Activated CD4-positive, alpha-beta T cell treated with anti-CD3 and anti-CD28 coated beads, Interleukin-2, amount 50 U/mL, for 16 hours (primary cell): ENCODE measurements around the gene PTPRK.

ENCODE experiments used
- DNase-seq: peaks from one replicate; pipeline ENCODE4 v3.0.0-alpha.2; 2020

PTPRK gene

DNA sequence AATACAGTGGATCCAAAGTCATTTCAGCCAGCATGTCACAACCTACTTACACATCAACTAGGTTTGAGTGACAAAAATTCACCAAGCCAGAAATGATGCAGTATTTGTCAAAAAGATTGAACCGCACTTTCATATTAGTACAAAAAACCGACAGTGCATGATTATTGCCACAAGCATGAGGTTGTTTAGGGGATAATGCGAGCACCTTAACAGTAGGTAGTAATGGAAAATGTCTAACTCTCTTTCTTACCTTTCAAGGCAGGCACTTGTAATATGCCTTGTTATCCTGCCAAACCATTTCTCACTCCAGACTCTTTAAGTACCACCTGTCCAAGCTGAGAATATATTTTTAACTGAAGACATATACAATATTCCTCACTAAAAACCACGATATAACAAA, 349.2 kb downstream of the PTPRK start:
- no peak for DNase-seq

DNA sequence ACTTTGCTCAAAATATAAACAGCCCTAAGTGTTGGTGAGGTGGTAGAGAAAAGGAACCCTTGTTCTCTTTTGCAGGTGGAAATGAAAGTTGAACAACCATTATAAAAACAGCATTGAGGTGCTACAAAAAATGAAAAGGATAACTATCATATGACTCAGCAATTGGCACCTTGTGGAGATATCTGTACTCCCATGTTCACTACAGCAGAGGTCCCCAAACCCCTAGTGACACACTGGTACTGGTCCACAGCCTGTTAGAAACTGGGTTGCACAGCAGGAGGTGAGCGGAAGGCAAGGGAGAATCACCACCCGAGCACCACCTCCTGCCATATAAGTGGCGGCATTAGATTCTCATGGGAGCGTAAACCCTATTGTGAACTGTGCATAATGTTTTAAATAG, 352.2 kb downstream of the PTPRK start:
- peak; percentile 10 for DNase-seq

DNA sequence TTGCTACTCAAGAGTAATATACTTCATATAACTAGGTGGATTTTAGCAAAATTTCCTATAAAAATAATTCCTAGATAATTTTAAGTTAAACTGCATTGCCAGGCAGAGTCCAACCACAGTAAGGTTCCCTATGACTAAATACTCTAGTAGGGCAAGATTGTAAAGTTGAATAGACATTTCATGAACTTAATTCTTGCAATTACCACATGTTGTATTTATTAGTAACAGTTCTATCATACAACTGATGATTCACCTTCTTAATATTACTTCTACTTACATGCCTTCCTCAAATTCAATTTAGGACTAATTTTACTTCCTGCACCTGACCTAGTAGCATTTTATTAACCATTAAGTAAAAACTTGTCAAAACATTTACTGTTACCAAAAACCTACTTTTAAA, 352.8 kb downstream of the PTPRK start:
- DNase-seq, result no peak

DNA sequence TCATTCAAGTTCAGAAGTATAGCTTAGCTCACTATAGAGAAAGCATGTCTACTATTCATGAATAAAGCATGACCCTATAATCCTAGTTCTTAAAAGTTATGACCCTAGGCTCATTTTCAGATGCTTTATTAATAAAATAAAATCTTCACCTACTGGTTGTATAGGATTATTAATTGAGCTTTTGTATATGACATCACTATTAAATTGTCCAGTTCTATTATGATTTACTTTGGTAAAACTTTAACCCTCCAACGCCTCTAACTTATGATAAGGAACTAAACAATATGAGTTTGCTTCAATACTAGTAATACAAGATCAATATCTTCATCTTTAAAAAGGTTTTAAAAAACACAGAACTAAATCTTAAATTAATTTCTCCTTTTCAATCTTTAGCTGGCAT, 356.1 kb downstream of the PTPRK start:
- no peak for DNase-seq

DNA sequence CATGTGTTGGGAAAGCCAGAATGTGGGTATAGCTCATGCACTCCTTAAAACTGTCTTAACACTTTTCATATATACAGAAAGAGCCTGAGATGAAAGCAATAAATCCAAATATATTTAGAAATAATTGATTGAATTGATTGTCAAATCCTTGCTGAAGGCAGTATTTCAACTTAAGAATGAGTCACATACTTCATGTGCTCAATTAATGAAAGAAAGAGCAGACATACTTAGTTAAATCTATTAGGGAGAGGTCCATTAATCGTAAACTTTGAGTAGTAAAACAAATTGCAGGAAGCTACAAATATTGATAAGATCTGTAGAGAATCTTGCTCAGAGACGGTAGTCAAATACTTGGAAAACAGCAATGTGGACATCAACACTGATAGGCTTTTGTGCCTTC, 358.0 kb downstream of the PTPRK start:
- DNase-seq, result no peak

DNA sequence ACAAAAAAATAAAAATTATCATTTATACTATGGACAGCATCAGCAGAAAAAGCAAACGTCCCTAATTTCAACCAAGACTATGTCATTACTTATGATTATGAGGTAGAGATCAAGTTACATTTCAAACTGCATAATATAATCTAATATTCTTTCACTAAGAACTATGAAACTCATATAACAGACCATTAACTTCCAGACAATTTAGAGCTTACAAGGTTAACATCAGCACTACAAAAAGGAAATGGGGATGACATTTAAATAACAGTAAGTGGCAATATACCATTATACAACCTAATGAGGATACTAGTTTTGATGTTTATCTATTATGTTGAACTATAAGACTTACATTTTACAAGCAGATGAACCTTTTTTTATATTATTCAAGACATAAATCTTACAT, 358.6 kb downstream of the PTPRK start:
- no peak for DNase-seq

DNA sequence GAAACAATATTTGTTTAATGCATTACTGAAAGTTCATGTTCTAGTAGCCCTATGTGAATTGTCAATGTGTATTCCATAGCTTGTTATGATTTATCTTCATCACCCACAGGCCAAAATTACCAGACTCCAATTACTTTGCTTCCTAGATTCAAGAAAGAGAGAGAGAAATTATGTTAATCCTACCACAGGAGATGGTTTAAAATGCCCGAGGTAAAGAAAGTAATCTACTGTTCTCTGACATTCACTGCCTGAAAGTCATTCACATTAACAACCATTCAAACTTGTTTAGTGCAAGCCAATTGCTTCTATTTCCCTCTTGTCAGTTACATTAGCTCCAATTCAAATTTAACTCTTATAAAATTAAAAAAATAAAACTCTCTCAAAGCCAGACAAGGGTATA, 359.1 kb downstream of the PTPRK start:
- DNase-seq, result no peak

DNA sequence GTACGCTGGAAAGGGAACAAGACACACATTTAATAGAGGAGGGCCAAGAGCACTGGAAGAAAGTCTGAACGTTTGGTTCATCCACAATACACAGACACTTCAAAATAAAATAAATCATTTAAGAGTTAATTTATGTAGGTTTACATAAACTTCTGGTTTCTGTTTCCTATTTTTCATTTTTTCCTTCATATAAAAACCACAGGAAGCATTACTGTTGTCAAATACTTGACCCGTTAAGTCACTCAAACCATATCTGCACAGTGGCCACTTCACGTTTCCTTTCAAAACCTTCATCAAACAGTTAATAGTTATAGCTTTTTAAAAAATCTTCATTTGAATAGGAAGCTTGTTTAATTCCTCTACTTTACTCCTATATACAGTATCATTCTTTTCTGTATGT, 361.9 kb downstream of the PTPRK start:
- no peak for DNase-seq

DNA sequence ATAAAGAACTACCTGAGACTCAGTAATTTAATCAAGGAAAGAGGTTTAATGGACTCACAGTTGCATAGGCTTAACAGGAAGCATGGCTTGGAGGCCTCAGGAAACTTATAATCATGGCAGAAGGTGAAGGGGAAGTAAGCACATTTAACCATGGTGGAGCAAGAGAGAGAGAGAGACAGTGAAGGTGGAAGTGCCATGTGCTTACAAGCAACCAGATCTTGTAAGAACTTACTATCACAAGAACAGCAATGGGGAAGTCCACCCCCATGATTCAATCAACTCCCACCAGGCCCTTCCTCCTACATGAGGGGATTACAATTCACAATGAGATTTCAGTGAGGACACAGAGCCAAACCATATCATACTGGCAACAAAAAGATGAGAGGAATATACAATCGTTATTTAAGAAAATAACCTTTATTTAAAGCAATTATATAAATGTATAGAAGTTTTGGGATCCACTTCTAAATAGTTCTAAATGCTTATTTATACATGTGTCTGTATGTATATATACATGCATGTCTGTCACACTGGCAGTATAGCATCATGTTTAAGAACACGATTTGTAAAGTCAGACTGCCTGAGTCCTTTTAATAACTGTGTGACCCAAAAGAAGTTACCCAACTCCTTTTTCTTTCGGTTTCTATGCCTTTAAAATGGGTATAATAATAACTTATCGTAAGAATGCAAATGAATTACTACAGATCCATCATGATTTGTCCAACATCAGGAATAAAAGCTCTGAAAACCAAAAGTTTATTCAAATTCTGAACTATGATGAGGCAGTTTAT, 363.9 kb downstream of the PTPRK start:
- DNase-seq, result no peak

DNA sequence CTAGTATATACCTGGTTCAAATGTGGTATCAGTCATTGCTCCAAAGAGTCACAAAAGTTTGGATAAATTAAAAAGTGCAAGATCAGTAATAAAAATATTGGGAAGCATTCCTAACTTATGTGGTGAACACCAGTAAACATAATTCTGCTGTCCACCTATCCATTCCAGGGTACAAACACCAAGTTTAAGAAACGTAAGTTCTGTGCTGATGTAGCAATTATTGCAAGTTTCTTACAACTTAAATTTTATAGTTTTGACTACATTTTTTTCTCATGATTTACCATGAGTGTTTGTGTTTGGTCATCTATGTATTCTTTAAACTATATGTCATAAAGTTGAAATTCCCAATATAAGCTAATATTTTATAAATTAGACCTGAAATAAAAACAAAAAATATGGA, 364.6 kb downstream of the PTPRK start:
- no peak for DNase-seq

DNA sequence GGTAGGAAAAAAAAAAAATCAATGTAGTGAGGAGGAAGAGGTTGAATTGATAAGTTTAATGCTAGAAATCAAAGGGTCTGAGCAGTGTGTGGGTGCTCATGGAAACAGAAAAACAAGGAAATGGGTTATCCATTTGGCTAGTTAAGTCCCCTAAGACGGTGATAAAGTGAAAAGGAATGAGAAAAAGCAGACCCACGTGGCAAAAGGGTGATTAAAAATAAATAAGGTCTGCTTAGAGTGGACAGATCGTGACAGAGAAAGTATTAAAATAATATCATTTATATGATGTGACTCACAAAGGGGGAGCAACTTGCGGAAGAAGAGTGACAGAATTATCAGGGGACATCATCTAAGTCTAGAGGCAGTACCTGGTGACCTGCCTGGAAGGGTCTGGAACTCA, 367.8 kb downstream of the PTPRK start:
- DNase-seq, result no peak

DNA sequence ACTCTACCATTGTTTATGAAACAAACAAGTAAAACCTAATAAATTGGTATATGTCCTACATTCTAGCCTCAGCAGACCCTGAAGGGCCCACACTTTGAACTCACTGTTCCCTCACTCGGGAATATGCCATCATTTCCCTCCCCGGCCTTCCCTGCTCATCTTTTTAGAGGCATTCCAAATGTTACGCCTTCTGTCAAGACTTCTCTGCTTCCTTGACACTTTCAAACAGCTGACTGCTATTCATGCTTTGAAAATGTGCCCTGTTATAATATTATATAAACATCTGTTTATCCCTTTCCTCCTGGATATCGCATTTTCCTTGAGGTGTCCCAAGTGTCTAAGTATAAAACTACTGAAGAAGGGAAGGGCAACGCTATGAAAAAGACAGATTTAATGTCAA, 370.0 kb downstream of the PTPRK start:
- DNase-seq, result no peak

DNA sequence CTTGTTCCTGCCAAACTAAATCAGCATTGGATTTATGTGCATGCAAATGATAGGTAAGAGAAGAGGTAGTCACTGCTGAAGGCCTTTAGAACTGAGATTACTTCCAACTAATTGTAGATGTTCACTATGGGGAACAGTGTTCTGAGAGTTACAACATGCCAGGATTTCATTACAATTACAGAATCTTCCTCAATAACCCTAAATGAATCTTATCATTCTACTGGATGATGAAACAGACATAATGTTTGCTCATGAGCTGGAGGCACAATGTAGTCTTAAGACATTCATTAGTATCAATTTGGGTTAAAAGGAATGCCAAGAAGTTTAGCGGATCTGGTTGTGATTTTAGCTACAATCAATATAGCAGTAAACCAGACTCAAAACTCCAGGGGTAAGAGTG, 370.6 kb downstream of the PTPRK start:
- no peak for DNase-seq

DNA sequence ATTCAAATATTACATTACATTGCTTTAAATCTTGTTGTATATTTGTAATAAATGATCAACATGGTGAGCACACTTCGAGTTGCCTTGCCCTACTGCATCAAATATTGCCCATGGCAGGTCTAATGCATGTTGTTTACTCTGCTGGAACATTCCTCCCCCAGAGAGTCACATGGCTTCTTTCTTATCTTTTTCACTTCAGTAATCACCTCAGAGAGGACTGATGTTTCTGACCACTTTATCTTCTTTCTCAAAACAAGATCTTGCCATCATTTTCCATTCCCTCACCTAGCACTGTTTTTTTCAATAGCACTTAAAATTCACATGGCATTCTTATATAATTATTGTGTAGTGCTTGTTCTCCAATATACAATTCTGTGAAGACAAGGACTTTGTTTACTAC, 376.1 kb downstream of the PTPRK start:
- no peak for DNase-seq

DNA sequence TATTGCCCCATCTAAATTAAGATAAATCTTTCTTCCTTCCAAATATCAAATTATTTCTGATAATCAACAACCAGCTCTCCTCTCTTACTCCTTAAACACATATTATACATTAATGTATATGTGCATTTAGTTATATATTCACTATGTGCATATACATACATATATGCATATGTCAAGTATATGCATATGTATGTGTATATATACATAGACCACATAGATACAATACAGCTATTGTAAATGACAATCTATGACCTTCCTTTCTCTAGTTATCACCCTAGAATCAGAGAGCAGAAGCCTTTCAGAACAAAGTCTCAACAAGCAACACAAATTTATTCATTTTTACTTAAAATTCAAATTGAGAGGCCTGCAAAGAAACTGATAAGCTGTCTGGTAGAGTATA, 378.5 kb downstream of the PTPRK start:
- DNase-seq, result no peak

DNA sequence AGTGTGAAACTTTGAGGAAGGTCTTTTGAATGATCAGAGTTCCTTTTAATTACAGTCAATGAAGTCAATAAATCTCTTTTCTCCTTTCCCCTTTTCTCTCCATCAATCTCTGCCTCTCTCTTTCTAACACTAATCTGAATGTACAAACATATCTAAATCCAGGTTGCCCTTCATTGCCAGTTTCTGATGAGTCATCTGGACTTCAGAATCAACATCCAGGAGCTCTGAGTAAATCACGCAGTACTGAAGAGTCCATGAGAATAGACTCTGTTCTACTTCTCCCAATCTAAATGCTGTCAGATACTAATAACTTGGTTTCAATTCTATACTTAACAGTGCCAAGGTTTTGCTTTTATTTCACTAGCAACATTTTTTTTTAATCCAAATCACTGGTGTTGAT, 380.9 kb downstream of the PTPRK start:
- DNase-seq, result no peak

DNA sequence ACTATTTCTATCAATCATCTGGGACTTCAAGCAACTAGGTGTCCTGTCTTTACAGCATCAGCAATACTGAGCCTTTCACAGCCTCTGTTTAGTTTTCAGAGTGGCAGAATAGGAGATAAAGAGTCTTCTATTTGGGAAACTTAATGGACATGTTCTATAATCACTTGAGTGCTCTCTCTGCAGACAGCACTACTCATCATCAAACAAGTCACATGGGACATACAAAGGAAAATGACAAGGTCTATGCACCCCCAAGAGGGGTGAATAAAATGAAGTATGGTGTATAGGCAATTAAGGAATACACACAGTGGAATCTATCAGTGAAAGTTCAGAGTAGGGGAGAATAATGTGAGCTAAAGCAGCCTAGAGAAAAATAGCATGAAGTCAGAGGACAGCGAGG, 381.7 kb downstream of the PTPRK start:
- no peak for DNase-seq

DNA sequence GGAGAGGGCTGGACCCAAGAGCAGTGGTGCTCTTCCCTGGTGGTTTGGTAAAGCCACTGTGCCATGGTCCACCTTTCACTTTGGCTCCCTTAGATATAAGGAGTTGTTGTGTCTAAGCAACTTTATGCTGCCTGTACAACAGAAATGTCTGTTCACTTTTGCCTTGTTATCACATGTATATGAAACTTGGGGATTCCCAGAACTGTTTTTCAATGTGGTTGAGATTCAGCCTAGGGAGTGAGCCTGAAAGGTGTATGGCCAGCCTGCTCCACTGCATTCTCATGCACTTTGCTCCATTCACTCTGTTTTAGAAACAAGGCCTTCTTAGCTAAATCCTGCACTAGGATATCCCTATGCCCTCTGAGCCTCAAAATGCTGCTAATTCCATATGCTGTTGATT, 385.1 kb downstream of the PTPRK start:
- DNase-seq, result no peak

DNA sequence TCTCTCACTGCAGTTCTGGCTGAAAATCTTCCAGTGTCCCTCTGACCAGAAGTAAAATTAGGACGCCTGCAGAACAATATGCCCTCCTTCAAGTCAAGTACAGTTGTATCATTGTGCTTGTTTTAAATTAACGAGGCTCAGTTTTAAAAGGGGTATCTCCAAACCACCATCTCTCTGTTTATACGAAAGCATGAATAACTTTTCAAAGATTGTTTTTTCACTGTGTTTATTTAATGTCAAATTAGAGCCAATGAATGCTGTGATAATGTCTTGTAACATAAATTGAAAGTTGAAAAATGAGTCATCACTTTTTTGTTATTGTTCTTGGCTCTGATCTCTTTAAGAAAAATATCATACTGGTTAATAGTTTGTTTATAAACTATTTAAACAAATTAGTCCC, 388.8 kb downstream of the PTPRK start:
- DNase-seq, result no peak

DNA sequence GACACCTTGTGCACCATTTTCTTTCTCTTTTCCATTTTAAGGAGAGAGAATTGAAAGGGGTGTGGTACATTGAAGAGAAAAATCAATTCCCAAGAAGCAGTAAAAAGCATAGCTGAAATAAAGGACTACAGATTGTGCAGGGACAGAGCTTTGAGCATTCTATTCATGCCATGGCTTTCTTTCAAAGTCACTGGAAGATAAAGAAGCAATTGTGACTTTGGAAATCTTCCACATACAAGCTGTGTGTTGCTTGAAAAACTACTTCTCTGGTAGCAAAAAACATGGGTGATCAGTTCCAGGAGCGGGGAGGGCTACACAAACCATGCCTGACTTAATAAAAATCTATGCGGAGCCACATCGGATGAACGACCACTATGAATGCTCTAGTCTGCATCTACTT, 389.4 kb downstream of the PTPRK start:
- DNase-seq, result no peak

DNA sequence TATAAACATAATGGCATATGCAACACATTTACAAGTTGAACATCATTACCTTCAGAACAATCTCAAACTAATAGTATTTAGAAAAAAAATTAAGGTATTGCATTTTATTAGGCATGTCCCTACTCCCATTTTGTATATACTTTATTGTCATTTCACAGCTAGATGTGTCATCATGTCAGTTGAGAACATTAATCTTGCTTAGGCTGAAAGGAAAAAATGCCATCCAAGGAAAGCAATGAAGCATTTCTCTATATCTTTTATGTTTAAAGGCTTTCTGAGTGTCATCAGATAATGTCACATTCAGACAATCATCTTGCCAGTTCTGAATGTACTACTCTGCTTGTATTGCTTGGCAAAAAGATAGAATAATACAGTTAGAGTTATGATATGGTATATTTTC, 390.7 kb downstream of the PTPRK start:
- no peak for DNase-seq

DNA sequence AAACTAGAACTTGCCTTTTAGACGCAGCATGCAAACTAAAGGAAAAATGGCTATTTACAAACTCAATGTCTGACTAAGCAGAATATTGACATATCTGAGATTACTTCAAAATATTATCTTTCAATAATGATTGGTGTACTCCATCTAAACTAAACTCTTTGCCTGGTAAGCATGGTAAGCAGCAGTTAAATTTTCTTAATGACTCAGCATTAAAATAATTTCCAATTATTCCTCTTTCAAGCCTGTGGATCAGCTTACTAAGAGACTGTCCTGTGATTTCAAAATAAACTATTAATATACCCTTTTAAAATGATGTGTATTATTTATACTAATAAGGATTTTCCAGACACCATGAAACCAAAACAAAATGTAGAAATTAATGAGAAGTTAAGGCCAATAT, 392.7 kb downstream of the PTPRK start:
- no peak for DNase-seq

DNA sequence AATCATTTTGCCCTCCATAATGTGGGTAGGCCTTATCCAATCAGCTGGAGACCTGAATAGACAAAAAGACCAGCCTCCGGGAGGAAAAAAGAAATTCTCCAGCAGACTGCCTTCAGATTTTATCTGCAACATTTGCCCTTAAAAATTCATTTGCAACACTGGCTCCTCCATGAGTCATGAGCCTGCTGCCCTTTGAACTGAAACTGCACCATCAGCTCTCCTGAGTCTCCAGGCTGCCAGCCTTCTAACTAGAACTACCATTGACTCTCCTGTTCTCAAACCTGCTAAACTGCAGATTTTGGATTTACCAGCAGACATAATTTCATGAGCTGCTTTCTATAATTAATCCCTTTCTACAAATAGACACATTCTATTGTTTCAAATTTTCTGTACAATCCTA, 395.7 kb downstream of the PTPRK start:
- peak; percentile 22 for DNase-seq

DNA sequence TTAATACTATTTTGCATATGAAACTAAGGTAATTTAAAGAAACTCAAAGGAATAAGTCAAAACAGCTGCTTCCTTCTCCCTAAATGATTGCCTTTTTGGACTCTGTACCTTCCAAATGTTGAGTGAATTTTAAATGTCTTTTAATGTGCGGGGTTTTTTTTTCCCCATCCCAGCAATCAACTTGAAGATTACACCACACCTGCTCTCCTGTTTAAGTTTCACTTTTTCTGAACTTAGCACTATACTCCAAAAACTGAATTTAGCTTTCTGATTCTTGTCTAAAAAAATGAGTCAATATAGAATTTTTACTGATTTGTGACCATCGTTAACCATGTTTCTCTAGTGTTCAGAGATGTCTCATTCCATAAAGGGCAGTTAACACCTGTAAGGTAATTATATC, 398.8 kb downstream of the PTPRK start:
- no peak for DNase-seq

DNA sequence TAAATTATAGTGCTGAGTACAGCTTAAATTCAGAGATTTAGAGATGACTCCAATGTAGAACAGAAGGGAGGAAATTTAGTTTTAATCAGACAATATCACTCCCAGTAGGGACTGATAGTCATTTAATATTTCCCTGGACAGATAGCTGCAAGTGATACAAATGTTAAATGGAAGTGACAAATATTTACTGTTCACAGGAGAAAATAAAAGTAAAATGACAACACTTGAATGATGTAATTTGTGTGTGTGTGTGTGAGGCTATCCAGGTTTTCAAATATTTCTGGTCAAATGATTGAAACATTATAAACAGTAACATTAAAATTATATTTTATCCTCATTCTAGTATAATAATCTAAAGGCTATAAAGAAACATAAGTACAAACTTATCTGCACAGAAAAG, 399.2 kb downstream of the PTPRK start:
- no peak for DNase-seq

DNA sequence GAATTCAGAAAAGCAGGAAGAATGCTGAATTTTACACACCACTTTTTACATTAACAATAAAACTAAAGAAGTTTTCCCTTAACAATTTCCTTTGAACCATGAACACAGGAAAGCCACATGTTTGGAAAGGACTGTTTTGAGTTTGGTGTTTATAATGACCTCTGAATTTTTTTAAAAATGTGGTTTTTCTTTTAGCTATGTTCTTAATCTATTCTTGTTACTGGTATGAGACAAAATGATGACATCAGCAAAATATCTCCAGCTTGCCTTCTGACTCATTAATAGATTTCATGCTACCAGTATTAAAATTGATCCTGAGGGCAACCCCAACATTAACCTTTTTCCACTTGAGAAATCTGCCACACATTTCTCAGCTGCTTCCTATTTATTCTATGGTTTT, 402.0 kb downstream of the PTPRK start:
- DNase-seq, result peak; percentile 20
